Fibroblast of upper back skin (primary cell): ENCODE data around the gene GPR135.

Experiments
- DNase-seq: peaks from one replicate; pipeline ENCODE4 v3.0.0-alpha.2; 2013

GPR135 gene, protein sequence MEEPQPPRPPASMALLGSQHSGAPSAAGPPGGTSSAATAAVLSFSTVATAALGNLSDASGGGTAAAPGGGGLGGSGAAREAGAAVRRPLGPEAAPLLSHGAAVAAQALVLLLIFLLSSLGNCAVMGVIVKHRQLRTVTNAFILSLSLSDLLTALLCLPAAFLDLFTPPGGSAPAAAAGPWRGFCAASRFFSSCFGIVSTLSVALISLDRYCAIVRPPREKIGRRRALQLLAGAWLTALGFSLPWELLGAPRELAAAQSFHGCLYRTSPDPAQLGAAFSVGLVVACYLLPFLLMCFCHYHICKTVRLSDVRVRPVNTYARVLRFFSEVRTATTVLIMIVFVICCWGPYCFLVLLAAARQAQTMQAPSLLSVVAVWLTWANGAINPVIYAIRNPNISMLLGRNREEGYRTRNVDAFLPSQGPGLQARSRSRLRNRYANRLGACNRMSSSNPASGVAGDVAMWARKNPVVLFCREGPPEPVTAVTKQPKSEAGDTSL

DNA sequence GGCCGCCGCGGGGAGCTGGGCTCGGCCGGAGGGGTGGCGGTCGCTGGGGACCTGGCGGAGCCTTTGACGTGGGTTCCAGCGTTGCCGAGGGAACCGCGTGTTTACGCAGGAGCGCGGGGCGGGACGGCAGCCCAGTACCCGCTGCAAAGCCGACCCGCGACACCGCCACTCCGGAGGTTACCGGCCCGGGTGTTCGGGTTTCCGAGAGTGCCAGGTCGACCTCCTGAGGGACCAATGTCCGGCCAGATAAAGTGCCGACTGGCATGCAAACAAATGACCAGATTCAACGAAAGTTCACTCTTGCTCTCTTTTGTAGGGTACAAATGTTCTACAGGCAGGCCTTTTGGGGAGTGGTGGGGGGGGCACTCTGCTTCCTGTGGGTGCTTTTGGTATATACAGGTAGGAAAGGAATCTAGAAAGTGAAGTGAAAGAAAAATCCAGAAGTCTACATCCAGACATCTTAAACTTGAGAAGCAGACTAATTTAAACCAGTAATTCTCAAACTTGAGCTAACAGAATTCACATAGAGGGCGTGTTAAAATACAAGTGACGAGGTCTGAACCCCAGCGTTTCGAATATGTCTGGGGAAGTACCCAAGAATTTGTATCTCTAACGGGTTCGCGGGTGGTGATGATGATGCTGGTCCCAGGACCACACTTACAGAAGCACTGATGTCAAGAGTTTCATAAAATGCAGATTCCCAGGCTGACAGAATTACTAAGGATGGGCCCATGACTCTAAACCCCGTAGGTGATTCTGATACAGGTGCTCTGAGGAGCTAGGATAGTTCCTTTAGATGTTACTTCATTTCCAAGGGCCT, at the start of gene GPR135:
GPR135 (minus strand) TSS at position 65 of the 820 bp plus-strand sequence. CDS start 154 bp downstream, outside the sequence.
- DNase-seq: no peak

DNA sequence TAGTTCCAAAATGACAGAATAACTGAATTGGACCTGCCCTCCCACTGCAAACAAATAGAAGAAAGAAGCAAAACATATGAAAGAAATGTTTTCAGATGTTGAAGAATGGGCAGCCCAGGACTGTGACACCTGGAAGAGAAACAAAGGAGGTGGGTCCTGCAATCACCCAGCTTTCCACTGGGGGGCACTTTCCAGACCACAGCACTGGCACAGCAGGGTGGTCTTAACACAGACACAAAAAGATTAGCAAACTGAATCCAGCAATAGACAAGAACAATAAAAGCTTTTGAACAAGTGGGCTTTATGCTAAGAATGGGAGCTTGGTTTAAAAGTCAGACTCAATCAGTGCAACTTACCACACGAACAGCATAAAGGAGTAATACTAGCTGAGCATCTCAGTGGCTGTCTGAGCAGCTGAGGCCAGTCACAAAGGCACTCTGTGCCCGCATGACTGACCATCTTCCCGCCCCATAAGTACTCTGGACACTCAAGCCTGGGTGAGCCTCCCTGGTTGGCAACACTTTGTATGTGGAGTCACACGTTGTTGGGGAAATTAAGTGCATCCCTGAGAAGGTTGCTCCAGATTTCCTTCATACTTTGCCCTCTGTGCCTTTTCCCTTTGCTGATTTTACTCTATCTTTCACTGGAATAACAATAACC, 46.9 kb upstream of the GPR135 start:
- no peak for DNase-seq

DNA sequence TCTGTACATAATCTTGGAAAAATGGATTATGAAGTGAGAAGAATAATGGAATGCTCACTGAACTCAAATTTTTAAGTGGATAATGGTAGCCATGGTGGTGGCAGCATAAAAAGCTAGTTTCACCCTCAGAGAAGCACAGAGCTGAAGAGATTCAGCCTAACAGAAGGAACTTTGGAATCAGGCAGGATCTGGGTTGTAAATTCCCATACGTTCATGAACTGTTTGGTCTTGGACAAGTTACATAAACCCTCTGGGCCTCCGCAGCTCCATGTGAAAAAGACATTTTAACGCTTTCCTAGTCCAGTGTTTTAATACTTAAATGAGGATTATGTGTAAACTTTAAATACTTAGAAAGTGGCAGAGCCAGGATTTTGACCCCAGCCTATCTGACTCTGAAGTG, 45.8 kb upstream of the GPR135 start:
- DNase-seq: no peak

DNA sequence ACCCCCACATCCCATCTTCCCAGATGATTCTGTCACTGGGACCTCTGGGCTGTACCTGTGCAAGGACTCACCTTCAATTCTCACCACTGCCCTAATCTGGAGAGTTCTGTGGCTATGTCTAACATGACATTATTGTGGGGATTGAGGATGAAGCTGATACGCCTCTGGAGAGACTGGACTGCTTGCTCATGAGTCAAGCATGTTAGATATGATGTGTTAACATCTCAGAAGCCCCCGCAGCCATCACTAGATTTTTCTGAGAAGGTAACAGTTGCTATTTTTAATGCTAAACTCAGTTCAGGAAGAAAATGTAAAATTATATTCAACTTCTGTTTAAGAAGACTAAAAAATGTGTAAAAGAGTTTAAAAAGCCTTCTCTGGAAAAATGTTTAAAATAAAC, 44.8 kb upstream of the GPR135 start:
- DNase-seq: no peak

DNA sequence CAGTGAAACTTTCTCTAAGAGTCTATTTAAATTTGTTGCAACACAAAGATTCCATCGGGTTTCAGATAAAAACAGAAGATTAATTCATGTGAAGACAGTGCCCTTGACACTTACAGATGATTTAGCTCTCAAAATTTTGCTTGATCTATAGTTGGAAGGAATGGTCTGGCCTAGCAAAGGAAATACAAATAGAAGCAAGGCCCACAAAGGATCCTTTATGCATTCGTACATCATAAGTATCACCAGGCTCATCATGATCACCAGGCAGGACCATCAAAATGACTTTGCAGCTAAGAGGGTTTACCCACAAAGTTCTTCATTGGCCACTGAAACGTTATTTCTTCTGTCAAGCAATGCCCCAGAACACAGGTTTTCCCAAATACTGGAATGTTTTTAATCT, 43.9 kb upstream of the GPR135 start:
- no peak for DNase-seq

DNA sequence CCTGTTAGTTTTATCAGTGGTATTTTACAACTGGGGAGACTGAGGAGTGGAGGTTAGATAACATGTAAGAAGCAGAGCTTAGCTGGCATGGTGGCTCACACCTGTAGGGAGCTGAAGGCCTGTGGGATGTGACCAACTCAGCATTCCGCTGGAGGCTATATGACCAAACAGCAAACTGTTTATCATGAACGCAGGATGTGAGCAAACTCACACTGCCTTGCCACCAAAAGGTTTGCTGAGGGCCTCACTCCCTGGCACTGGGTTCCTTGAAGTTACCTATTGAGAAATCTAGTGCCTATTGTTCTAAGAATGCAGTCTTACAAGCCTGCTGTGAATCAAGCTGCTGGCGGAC, 42.5 kb upstream of the GPR135 start:
- no peak for DNase-seq

DNA sequence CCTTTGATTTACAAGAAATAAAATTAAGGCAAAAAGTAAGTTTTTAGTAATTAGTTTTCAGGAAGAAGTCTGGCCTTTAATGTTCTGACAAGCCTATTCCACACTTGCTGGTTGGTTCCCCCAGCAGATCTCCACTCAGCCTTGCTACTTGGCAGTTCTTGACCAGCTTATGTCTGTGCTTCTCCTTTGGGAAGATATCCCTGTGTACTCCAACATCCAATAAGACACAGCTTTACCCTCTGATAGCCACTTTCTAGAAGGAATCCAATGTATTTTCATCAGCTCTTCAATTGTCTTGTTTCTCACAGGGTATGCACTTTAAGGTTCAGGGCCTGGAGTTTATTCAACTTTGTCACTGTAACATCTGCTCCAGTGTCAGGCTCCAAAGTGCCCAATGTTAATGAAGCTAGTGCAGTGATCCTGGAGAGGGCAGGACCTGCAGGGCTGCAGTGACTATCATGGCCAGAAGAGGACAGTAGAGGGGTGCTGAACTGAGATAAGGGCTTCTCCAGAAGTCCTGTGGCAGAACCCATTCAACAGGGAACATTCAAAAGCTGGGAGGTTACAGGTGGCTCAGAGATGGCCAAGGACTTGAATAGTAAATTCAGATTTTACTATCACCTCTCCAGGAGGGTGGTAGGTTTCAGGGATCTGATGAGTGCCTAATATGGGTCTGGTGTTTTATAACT, 42.0 kb upstream of the GPR135 start:
- DNase-seq: peak; percentile 42

DNA sequence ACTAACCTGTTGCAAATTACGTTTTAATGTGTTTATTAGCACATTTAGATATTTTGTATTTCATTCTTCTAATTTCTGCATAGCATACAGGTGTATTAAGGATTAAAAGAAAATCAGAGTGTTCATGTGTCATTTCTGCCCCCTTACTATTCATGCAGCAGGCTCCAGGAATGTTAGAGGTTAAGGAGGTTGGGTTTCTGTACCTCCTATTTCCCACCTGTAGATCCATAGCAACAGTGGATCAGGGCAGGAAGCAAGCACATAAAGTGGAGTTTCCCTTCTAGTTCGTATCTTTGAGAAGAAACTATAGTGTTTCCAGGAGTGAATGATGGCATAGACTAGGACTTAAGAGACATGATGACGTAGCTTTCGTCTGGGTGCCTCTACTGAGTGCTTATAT, 38.1 kb upstream of the GPR135 start:
- DNase-seq: no peak

DNA sequence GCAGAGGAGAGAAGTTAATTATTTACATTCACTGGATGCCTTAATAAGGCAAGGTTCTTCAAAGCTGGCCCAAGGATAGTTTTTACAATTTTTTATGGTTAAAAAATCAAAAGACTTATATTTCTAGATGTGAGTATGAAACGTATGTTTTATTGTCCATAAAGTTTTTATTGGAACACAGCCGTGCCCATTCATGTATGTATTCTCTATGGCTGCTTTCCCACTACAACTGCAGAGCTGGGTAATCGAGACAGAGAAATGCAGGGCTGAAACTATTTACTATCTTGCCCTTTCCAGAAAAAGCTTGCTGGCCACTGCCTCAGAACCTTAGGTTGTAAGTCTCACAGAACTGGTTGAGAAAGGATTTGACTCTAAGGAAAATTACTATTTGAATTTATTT, 35.6 kb upstream of the GPR135 start:
- no peak for DNase-seq

DNA sequence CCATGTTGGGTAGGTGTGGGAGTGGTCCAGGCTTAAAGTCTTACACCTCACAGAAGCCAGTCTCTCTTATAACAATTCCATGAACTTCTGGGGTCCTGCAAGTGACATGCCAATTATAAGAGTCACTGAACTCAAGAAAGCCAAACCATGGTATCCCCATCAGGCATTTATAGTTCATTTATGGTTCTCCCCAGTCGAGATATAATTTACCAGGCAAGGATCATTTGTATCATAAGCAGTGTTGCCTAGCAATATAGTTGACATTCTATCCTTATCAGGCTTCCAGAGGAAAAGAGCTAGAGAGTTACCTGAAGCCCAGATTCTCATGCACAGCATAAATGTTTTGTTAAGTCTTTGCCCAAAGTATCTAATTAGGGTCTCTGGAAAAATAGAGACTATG, 27.2 kb upstream of the GPR135 start:
- no peak for DNase-seq

DNA sequence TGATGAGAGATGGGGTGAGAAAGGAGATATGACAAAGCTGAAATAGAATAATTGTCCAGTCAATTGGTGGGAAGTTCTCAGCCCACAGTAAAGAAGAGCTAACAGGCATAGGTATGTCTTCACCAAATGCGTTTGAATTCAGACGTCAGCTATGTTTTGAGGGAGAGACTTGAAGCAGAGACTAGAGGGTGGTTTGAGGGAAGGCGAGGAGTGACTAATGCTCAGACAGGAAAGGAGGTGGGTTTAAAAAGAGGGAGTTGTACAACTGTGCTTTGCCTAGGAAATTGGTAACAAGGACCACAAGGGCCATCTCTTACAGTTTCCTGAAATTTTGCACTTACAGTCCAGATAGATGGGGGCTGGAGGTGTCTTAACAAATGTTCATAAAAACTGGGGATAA, 25.6 kb upstream of the GPR135 start:
- DNase-seq: no peak

DNA sequence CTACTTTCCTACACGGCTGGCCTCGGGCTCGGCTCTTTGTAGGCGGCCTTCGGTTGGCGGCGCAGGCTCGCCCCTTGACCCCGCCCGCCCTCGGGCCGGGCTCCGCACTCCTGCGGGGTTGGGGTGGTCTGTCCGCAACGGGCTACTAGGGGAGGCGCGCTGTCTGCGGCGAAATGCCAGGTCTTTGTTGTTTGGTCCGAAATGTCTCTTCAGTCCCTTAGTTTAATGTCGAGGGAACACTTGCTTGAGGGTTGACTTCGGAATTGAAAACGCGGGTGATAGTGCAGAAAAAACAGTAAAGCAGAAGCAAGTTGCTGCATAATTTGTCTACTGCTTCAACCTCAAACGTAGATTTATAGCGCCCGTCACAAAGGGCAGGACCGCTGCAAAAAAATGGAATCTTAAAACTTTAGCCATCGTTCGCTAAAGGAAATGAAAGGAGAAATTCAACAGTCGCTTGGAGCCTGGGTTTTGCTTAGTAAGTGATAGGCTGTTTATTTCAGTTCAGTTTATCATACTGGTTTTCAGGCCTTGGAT, 19.5 kb upstream of the GPR135 start:
- no peak for DNase-seq

DNA sequence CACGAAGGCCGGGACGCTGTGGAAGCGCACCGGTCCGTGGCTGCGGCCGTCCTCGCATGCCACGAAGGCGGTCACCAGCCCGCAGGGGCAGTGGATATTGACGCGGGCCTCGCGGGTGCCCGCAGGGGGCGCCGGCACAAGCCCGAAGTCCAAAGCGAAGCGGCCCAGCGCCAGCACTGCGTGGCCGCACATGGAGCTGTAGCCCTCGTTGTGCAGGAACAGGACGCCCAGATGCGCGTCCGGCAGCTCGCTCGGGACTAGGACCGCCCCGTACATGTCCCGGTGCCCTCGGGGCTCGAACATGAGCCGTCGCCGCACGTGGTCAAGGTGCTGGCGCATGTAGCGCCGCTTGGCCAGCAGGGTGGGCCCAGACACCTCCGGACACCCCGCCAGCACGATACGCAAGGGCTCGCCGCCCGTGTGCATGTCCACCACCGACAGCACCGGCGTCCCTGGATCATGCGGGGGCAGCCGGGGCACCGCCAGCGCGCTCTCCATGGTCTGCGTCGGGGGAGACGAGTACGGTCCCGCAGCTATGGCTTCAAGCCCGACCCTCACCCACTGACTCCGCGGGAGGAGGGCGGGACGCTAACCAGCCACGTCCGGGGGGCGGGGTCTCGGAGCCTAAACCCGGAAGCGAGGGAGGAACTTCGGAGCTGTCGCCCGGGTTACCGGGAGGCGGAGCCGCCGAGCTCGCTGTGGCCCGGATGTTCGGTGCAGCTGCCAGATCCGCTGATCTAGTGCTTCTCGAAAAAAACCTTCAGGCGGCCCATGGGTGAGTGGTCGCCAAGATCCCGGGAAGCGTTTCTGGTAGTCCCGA, 18.8 kb upstream of the GPR135 start, which contains the start of the genes JKAMP and L3HYPDH:
JKAMP (plus strand) TSS at position 699 of the 820 bp plus-strand sequence; CDS start at position 772, 73 bp downstream.
L3HYPDH (minus strand) TSS at position 590 of the 820 bp plus-strand sequence; CDS start at position 498, 92 bp downstream.
- DNase-seq: peak; percentile 96

DNA sequence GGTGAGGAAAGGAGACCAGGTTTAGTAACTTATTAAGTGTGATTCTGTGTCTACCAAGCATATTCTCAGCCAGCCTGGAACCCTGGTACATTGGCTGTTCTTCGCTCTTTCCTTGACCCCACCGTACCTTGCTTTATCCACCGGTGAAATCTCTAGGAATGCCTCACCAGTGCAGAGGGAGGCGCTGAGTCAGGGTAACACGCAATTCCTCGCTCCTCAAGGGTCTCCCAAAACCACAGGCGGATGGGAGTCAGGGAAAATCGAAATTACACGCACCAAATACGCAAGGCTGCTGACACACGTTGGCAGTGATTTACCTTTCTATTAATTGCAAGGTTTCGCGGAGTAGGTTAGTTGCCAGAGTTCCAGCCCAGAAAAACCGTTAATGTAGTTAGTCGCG, 18.2 kb upstream of the GPR135 start:
- peak; percentile 85 for DNase-seq

DNA sequence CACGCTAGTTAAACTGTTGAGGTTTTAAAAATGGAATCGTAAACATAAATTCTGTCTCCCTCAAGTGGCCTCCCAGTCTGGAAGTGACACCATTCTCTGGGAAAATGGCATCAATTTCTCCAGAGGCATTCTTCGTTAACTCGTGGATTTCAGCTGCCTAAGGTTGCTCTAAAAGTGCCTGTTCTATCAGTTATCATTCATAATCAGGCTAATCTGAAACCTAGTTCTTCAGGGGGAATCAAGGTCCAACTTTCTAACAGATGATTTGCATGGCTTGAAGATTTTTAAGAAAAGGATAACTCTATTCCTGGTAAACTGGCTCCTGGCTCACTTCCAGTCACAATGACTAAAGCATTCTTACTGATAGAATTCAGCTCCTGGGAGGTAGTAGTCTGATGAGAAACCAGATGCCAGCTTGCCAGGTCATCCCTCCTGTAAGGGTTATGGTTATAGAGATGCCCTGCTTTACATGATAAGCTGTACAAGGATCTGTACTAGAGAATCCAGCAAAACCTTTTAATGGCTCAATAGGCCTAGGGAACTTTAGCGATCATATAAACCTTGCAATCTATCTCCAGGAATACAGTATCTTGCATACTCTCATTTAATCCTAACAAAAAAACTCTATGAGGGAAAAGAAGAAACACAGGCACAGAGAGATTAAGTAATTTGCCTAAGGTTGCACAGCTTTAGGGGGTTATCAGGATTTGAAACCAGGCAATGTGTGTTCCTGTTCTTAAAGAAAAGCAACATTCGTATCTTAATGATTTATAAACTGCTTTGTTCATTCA, 17.6 kb upstream of the GPR135 start:
- peak; percentile 97 for DNase-seq

DNA sequence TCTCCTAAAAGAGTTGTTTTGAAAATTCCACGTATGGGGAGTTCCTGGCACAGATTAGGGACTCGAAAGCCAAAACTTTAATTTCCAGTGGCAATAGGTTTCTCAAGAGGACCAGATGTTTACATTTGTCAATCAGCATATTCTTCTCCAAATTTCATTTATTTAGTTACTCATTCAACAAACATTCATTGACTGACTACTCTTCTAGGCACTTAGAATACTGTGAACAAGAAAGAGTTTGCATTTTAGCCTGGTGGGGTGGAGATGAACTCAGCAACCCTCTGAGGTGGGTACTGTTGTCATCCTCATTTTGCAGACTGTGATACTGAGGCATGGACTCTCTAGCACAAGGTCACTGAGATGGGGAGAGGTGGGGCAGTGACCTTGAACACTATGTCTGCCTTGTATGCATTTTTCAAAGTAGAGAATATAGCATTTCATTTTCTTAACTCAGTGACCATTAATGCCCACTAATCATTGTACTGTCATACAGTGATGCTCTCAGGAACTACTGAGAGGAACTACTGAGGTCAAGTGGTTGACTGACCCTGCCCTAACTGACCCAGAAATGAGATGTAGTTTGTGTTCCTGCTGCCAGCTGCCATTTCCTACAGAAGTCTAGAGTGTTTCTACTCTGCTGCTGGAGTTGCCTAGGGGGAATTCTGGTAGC, 16.8 kb upstream of the GPR135 start:
- DNase-seq: peak; percentile 79

DNA sequence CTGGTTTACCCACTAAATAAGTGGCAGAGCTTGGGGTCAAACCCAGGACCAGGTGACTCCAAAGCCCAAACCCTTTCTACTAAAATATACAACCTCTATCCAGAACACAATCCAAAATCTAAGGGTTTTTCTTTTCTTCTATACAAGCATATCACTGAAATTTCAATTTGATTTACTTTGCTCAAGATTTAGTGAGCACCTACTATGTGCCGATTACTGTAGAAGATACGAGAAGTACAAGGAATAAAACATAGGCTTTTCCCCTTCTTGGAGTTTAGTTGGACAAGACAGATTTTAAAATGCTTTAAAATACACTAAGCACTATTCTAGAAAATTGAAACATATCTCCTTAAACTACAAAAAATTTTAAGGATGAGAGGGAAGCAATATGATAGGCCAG, 16.2 kb upstream of the GPR135 start:
- DNase-seq: no peak

DNA sequence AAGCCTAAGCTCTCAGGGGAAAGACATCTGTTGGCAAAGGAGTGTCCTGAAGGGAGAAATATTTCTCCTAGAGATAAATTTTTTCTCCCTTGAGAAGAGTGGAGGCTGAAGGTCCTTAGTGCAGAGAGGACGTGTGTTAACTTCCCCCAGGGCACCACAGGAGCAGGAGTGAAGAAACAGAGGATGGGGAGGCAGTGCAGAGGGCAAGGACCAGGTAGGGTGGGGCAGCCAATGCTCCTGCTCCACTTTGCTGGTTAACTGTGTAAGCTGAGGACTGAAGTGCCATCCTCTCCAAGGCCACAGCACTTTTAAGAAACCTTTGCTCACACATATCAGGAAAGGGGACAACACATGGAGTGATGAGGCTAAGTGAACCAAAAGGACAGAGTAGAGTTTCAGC, 15.0 kb upstream of the GPR135 start:
- DNase-seq: no peak

DNA sequence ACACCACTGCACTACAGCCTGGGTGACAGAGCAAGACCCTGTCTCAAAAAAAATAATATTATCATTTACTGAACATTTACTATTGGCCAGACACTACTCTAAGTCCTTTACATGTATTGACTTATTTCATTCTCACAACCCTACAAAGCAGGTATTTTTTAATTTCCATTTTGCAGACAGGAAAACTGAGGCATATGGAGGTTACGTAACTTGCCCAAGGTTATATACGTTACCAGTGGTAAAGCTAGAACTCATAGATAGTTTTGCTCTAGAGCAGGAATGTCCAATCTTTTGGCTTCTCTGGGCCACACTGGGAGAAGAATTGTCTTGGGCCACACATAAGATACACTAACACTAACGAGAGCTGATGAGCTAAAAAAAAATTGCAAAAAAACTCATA, 13.4 kb upstream of the GPR135 start:
- DNase-seq: no peak

DNA sequence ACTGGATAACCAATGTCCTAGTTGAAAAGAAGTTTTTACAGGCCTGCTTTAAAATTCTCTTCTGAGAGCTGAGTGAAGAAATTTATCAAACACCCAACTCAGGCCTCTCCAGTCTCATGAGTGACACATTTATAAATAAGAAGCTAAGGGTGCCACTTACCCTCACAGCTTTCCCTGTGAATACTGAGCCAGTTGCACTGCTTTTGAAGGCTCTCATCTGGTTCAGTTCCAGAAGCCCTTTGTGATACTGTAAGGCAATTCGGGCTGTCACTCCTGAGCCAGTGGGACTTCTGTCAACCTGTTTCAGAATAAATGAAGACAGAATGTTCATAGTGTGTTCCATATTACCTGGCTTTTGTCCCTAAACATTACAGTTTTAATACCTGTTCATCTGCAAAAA, 10.5 kb upstream of the GPR135 start:
- DNase-seq: no peak
